DMS 273 (cell line): ENCODE results near the gene TTC34.
"Not testable (repeated sequence)": the region's sequence is repeated elsewhere in the genome, so short reads cannot be mapped to it uniquely, and the experiment has no call there.

Source experiments
- DNase-seq: peaks from one replicate; lab custom pipeline; 2025; ENCODE audit not compliant: unreplicated experiment; lab: John Stamatoyannopoulos, UW

Gene TTC34

GRCh38 chr1:2799811-2800663 lies 1.5 kb downstream of the TTC34 start:
- no peak for DNase-seq

GRCh38 chr1:2798958-2799357 lies 2.5 kb downstream of the TTC34 start:
- DNase-seq: not testable (repeated sequence)

- DNase-seq: no peak
Observed at GRCh38 chr1:2797741-2798016, 3.8 kb downstream of the TTC34 start.

- no peak for DNase-seq
Observed at GRCh38 chr1:2796890-2797740, 4.4 kb downstream of the TTC34 start.

- no peak for DNase-seq
Observed at GRCh38 chr1:2795926-2796325, 5.6 kb downstream of the TTC34 start.

- DNase-seq: no peak
Observed at GRCh38 chr1:2791027-2791760, 10.3 kb downstream of the TTC34 start.

- no peak for DNase-seq
Observed at GRCh38 chr1:2789986-2790581, 11.4 kb downstream of the TTC34 start.

- no peak for DNase-seq
Observed at GRCh38 chr1:2789164-2789985, 12.1 kb downstream of the TTC34 start.

- DNase-seq: no peak
Observed at GRCh38 chr1:2788506-2789163, 12.9 kb downstream of the TTC34 start.

- peak; percentile 27 for DNase-seq
Observed at GRCh38 chr1:2787163-2787911, 14.2 kb downstream of the TTC34 start.

- peak; percentile 67 for DNase-seq
Observed at GRCh38 chr1:2786329-2787162, 14.9 kb downstream of the TTC34 start.

- DNase-seq: no peak
Observed at GRCh38 chr1:2785631-2786328, 15.7 kb downstream of the TTC34 start.

- no peak for DNase-seq
Observed at GRCh38 chr1:2784854-2785630, 16.5 kb downstream of the TTC34 start.

- DNase-seq: no peak
Observed at GRCh38 chr1:2783435-2784397, 17.8 kb downstream of the TTC34 start.

- DNase-seq: no peak
Observed at GRCh38 chr1:2783069-2783434, 18.4 kb downstream of the TTC34 start.

GRCh38 chr1:2781627-2782026 lies 19.9 kb downstream of the TTC34 start:
- DNase-seq: no peak
